PC-9 (cell line): ENCODE data around the gene MBP. TPM values are rescaled to one million over a fixed set of nuclear protein-coding genes. Genes with fewer than 3 reads are reported as not detected.

Experiments used
- BruUV-seq: library from RNA; stranded (reverse); fragments of 400-500 nt; replicated peaks from 2 replicates; lab custom pipeline; 2021; lab: Mats Ljungman, UMichigan
- CTCF ChIA-PET: fragments of 300-600 bp; sonication (Branson Sonifier 250); formaldehyde crosslinking; loops from one replicate; lab custom pipeline; 2022; ENCODE audit warnings: antibody characterized with exemption; lab: Charles Lee
- POLR2A ChIA-PET: fragments of 300-600 bp; sonication (Branson Sonifier 250); formaldehyde crosslinking; loops from one replicate; lab custom pipeline; 2022; ENCODE audit warnings: antibody characterized with exemption; ENCODE audit not compliant: unreplicated experiment; lab: Charles Lee
- DNase-seq, 2 experiments: peaks; one replicate each; pipeline versions ENCODE4 v3.0.0 to v3.0.0-alpha.2; 2015 to 2022; ENCODE audit warnings: mixed read lengths in 1 of 2
- H2AFZ ChIP-seq: fragments of 200-600 bp; sonication (generic); 2 replicates; pipeline ENCODE4 v1.8.1; 2017; ENCODE audit warnings: antibody characterized with exemption
- H3F3A ChIP-seq: fragments of 200-600 bp; sonication (generic); 2 replicates; pipeline ENCODE4 v1.8.1; 2017; ENCODE audit warnings: antibody characterized with exemption, mild to moderate bottlenecking, low read depth; ENCODE audit not compliant: insufficient read depth
- H3K27ac ChIP-seq: fragments of 200-600 bp; sonication (generic); 2 replicates; pipeline ENCODE4 v1.6.1; 2016; ENCODE audit warnings: mixed run types
- H3K27me3 ChIP-seq: fragments of 200-600 bp; sonication (generic); 2 replicates; pipeline ENCODE4 v1.6.1; 2016; ENCODE audit warnings: low read depth, mixed run types; ENCODE audit not compliant: insufficient read depth
- H3K36me3 ChIP-seq: fragments of 200-600 bp; sonication (generic); 2 replicates; pipeline ENCODE4 v1.6.1; 2016; ENCODE audit warnings: low read depth, mixed run types
- H3K4me1 ChIP-seq: fragments of 200-600 bp; sonication (generic); replicated peaks from 2 replicates; pipeline ENCODE4 v1.6.1; 2016; ENCODE audit warnings: mixed run types; ENCODE audit not compliant: insufficient read depth
- H3K4me2 ChIP-seq: fragments of 200-600 bp; sonication (generic); 2 replicates; pipeline ENCODE4 v1.6.1; 2017; ENCODE audit warnings: mixed run types
- H3K4me3 ChIP-seq: fragments of 200-600 bp; sonication (generic); 2 replicates; pipeline ENCODE4 v1.6.1; 2016; ENCODE audit warnings: mixed run types
- H3K79me2 ChIP-seq: fragments of 200-600 bp; sonication (generic); 2 replicates; pipeline ENCODE4 v1.6.1; 2017; ENCODE audit warnings: low read depth, mixed run types
- H3K9me2 ChIP-seq: fragments of 200-600 bp; sonication (generic); 2 replicates; pipeline ENCODE4 v1.8.1; 2017; ENCODE audit warnings: mild to moderate bottlenecking; ENCODE audit not compliant: insufficient read depth
- H3K9me3 ChIP-seq: fragments of 200-600 bp; sonication (generic); 2 replicates; pipeline ENCODE4 v1.8.1; 2016; ENCODE audit warnings: low read depth; ENCODE audit not compliant: insufficient read depth
- H4K20me1 ChIP-seq: fragments of 200-600 bp; sonication (generic); 2 replicates; pipeline ENCODE4 v1.8.1; 2017; ENCODE audit not compliant: insufficient read depth
- EZH2 ChIP-seq: fragments of 200-600 bp; sonication (generic); IDR thresholded peaks from 2 replicates; pipeline ENCODE4 v1.8.0; 2017; ENCODE audit warnings: antibody characterized with exemption, low read depth
- intact Hi-C: fragments of 100-400 bp; cut with micrococcal nuclease; formaldehyde crosslinking; loops from one replicate; pipeline ENCODE4 v1.10.0; 2022; ENCODE audit not compliant: unreplicated experiment
- total RNA-seq: library from RNA; stranded (reverse); gene quantifications from 2 replicates; pipeline ENCODE4 v1.2.3, GENCODE V29; 2021
- TF ChIP-seq, protein P1 (sequence below): fragments of 200-600 bp; sonication (generic); conservative IDR thresholded peaks from 2 replicates; pipeline ENCODE4 v1.6.1; 2017; ENCODE audit warnings: mixed run types, antibody characterized with exemption, mild to moderate bottlenecking, moderate library complexity

MBP gene
- total RNA-seq, 1 experiment from 2014 or later, result 37.9 TPM

DNA sequence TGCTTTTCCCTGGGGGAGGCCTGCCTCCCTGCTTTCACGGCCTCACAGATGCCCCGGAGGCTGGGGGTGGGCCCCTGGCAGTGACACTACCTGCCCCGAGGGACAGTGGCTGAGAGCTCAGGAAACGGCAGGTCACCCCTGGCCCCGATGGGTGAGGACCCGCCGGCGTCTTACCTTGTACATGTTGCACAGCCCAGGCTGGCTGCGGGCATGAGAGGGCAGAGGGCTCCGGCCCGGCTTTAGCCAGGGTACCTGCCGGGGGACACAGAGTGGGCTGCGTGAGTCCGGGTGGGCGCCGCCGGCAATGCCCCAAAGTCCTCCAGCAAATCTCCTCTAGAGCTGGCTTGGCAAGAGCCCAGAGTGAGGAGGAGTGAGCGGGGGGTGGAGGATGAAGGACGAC lies 122.9 kb downstream of the MBP start:
- TF ChIP-seq EZH2, result no peak
- TF ChIP-seq, protein P1, sequence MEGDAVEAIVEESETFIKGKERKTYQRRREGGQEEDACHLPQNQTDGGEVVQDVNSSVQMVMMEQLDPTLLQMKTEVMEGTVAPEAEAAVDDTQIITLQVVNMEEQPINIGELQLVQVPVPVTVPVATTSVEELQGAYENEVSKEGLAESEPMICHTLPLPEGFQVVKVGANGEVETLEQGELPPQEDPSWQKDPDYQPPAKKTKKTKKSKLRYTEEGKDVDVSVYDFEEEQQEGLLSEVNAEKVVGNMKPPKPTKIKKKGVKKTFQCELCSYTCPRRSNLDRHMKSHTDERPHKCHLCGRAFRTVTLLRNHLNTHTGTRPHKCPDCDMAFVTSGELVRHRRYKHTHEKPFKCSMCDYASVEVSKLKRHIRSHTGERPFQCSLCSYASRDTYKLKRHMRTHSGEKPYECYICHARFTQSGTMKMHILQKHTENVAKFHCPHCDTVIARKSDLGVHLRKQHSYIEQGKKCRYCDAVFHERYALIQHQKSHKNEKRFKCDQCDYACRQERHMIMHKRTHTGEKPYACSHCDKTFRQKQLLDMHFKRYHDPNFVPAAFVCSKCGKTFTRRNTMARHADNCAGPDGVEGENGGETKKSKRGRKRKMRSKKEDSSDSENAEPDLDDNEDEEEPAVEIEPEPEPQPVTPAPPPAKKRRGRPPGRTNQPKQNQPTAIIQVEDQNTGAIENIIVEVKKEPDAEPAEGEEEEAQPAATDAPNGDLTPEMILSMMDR, result no peak
- Histone ChIP-seq H3K79me2 (0 out of 2 replicates have a peak, but pooled peaks cover 8% of the 10 kb centered on the region), H3K36me3 (no peaks in the 10 kb centered on the region), H3K9me2 (no peaks in the 10 kb centered on the region), H3K4me2 (no peak overlapping the region), H3K27ac (no peak overlapping the region), H3K4me3 (no peak overlapping the region), H4K20me1 (peaks cover 5% of the 10 kb centered on the region), H2AFZ (no peak overlapping the region), H3F3A (no peaks in the 10 kb centered on the region), H3K4me1 (no peaks in the 10 kb centered on the region), H3K27me3 (no peaks in the 10 kb centered on the region), H3K9me3 (no peaks in the 10 kb centered on the region)
- CTCF ChIA-PET, result no interaction called here
- POLR2A ChIA-PET, result no interaction called here
- intact Hi-C loops, result no loop called here
- BruUV-seq, result no TSS peak
- no peak for DNase-seq

DNA sequence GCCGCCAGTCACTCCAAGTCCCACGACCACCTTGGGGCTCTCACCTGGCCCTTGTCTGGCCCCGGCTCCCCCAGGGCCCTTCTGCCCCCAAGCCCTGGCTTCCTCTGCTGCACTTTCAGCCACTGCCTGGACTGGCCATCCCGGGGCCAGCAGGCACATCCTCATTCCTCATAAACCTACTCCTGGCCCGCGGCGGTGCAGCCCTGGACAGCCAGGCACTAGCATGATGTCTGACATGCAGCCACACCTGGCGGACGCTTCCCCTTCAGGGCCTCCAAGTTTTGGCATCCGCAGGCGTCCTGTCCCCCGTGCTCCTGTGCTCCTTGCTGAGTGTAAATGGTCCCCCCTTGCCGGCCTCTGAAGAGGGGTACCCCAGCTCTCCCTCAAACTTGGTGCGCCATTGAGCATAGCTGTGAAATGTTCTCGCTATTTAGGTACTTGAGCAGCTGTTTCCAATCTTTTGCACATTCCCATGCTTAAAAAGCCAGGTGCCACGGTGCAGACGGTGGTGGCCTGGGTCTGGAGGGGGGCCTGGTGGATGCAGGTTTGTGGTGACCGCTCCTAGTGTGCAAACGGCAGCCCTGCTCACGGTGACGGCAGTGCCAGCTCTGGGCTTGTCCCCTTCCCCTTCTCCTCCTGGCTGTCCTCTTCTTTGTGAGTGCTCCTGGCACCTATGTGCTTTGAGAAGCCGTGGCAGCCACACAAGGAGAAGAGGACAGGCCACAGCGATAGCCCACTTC lies 123.8 kb downstream of the MBP start:
- Histone ChIP-seq H4K20me1 (peaks cover 5% of the 10 kb centered on the region), H3K4me2 (no peak overlapping the region), H3F3A (no peaks in the 10 kb centered on the region; the same call in 1 of the 2 replicates), H3K79me2 (0 out of 2 replicates have a peak, but pooled peaks cover 8% of the 10 kb centered on the region), H3K27me3 (no peaks in the 10 kb centered on the region), H3K4me1 (no peaks in the 10 kb centered on the region), H3K4me3 (no peak overlapping the region), H3K9me2 (no peaks in the 10 kb centered on the region), H2AFZ (no peak overlapping the region), H3K36me3 (no peaks in the 10 kb centered on the region), H3K9me3 (no peaks in the 10 kb centered on the region), H3K27ac (no peak overlapping the region)
- TF ChIP-seq, protein P1, result no peak
- ChIA-PET POLR2A (no interaction called here), CTCF (no interaction called here)
- no TSS peak for BruUV-seq
- no peak for DNase-seq
- intact Hi-C loops, result no loop called here

DNA sequence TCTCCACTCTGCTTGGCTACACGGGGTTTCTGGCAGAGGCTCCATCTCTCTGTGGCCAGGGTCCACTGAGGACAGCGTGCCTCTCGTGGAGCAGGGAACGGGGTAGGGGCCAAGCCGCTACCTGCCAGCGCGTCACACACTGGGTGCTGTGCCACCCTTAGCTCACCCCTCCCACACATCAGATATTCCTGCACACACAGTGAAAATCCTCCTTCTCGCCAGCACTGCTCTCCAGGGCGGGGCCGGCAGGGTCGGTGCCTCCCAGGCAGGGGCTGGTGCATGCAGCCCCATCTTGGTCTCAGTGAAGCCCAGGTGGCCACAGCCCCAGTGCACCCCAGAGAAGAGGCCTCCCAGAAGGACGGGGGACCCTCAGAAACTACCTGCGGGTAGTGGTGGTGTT lies 124.6 kb downstream of the MBP start:
- CTCF ChIA-PET, result no interaction called here
- no peak overlapping the region for H3K4me3 ChIP-seq
- H3F3A ChIP-seq, result peaks cover 7% of the 10 kb centered on the region; the same call in 1 of the 2 replicates
- peaks cover under 1% of the 10 kb centered on the region for H4K20me1 ChIP-seq
- no peaks in the 10 kb centered on the region for H3K9me3 ChIP-seq
- H2AFZ ChIP-seq, result no peak overlapping the region
- H3K36me3 ChIP-seq, result no peaks in the 10 kb centered on the region
- no peaks in the 10 kb centered on the region for H3K9me2 ChIP-seq
- no peak for DNase-seq
- H3K27ac ChIP-seq, result no peak overlapping the region
- TF ChIP-seq, protein P1, result no peak
- H3K4me2 ChIP-seq, result no peak overlapping the region
- H3K27me3 ChIP-seq, result no peaks in the 10 kb centered on the region
- BruUV-seq, result no TSS peak
- no peaks in the 10 kb centered on the region for H3K4me1 ChIP-seq
- intact Hi-C loops, result no loop called here
- H3K79me2 ChIP-seq, result 0 out of 2 replicates have a peak, but pooled peaks cover 6% of the 10 kb centered on the region
- POLR2A ChIA-PET, result no interaction called here
